Suppressor macrophage treated with lipopolysaccharide for 1 hour (primary cell): ENCODE results near the gene CFAP100.
A peak's percentile ranks its signal among the peaks of the same experiment; 100 is the strongest.

Source experiments
- DNase-seq, 3 donors: peaks; one replicate each; pipeline ENCODE4 v3.0.0-alpha.2; 2020 to 2022

CFAP100 gene

DNA sequence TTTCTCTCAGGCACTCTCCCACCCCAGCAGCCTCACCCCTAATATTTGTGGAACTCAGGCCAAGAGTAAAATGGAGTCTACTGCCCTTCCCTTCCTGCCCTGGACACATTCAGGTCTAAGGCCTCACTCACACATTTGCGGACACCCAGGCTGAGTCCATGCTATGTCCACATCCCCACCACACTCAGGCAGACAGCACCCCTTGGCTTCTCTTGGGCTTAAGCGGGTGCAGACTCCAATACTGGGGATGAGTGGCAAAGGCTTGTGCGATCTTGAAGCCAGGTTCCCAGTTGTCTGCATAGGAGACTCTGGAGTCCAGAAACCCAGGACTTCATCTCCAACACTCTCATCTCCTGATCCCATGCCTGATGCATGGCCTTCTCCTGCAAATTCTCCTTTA, 17.5 kb upstream of the CFAP100 start:
- DNase-seq = no peak

DNA sequence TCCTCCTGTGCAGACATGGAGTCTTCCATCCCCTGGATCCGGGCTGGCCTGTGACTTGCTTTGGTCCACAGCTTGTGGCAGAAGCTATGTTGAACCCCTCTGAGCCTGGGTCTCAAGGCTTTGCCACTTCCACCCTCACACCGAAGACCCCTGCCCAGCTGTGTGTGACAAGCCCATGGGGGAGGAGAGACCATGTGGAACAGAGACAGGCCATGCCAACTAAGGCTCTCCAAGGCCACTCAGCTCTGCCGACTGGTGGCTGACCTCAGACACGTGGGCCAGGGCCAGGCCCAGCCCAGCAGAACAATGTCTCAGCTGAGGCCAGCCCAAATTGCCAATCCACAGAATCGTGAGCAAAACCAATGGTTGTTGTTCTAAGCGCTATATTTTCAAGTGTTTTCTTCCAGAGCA, 16.4 kb upstream of the CFAP100 start:
- DNase-seq = no peak

DNA sequence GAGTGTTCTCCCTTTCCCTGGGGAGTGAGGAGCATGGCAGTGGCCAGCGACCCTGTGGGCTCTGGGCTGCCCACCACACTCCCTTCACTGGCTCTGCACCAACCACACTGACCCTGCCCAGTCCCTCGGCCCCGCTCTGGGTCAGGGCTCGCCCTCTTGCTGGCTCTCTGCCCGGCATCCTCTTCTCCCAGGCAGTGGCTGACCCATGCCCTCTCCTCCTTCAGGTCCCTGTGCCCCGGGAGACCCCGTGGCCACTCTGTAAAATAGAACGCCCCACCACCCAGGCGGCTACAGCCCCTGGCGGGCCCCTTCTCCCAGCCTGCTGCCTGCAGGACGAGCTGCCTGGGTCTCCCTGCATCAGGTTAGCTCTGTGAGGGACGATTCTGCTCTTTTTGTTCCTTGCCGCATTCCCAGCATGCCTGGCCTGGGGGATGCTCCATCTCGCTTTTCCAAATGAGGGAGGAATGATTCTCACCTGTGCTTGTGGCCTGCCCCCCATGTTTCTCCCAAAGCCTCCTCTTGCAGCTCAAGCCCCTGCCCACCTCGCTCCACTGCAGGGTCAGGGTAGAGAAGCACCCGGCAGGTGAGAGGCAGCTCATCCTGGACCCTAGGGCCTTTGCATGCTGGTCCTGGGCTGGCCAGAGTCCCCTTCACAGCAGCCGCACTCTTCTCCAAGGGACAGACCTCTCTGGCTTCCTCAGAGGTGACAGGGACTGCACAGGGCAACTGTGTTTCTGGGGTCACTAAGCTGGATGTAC, 14.5 kb upstream of the CFAP100 start:
- no peak for DNase-seq

DNA sequence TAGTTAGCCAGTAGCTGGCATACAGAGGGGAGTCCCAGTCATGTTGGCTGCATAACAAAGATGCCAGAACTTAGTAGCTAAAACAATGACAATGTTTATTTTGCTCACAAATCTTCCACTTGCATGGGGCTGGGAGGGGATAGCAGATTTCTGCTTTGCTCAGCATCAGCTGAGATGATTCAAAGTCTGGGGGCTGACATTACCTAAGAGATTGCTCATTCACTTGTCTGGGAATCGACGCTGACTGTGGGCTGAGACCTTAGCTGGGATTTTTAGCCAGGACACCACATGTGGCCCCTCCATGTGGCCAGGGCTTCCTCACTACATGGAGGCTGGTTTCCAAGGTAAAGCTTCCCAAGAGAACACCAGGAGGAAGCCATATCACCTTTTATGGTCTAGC, 12.7 kb upstream of the CFAP100 start:
- peak; percentile 43 to 47 (median 47) for DNase-seq

DNA sequence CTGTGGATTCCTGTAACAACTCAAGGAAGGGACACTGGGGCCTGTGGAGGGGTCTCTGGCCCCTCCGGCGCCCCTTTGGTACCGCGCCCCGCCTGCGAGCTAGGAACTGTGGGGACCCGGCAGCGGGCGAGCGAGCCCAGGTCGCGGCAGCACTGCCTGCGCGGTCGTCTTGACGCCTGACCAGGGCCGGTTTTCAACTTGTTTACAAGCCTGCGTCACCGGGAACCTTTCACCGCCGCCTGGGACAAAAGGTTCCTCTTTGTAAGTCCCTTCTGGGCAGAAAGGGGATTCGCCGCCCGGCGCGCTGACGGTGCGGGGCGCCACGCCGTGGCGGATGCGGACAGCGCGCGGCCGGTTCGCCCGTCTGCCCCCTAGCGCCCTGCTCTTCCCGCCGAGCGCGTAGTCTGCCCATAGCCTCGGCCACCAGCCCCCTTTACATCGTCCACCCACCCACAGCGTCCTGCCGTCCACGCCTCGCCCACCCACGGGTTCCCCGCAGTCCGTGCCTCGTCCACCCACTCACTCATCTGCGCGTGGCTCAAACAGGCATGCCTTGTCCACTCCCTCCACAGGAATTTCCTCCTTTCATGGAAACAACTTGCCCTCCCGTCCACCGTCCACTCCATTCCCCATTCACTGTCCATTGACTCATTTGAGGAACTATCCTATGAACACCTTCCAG, 5.5 kb upstream of the CFAP100 start:
- DNase-seq = peak; percentile 96 to 97 (median 97)

DNA sequence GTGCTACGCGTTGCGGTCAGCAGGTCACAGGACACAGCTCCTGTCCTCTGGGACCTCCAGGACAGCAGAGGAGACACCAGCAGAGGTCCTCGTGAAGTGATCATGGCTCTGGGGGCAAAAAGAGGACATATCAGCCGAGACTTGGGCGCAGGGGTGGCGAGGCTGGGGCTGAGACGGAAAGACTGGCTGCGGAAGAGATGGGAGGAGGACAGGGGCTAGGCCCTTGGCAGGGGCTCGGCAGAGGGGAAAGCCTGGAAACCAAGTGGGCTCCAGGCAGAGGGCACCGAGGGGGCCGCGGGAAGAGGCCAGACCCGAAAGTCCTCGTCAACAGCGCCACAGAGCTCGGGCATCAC, 4.9 kb upstream of the CFAP100 start:
- DNase-seq = no peak

DNA sequence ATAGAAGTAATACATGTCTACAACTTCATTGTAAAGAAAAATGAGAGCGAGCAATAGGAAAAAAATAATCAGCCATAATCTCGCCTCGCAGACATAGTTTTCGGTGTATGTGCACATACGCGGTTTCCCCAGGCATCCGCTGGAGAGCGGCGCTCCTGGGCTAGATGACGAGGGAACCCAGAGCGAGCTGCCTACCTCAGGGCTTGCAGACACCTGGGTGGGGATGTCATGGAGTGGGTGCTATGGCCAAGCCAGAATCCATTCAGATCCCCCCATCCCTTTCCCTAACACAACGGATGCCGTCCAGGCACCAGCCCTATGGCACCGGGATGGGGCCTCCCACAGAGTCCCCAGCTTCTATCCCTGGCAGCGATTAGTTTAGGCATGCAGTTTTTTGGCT, 4.5 kb upstream of the CFAP100 start:
- no peak for DNase-seq

DNA sequence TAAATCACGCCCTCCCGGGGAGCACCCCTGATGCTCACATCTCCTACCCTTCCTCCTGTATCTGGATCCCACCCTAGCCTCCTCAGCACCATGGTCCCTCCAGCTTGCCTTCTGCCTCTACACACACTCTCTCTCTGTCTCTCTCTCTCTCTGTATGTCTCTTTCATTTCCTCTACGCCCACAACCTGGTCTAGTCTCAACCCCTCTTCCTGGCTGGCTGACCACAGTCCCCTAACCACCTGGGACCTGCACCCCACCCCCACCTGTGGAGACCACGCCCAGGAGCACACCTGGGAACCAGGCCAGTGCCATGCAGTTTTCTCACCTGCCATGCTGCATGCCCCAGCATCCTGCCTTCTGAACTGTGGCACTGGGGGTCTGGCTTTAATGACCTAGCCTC, 4.0 kb upstream of the CFAP100 start:
- no peak for DNase-seq

DNA sequence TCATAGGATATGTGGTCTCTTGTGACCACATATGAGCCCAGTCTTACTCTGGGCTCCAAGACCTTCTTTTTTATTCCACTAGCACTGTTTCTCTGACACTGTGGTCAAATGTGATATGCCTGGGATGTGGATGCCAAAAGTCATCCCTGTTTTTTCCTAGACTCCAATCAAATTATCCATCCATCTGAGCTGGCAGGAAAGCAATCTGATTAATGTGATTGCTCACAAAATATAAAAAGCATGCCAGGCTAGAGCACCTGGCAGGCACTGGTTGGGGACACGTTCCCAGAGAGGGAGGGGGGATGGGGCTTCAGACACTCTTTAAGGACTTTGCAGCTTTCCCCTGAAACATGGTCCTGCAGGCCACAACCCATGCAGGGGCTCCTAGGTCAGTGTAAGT, 3.1 kb upstream of the CFAP100 start:
- no peak for DNase-seq

DNA sequence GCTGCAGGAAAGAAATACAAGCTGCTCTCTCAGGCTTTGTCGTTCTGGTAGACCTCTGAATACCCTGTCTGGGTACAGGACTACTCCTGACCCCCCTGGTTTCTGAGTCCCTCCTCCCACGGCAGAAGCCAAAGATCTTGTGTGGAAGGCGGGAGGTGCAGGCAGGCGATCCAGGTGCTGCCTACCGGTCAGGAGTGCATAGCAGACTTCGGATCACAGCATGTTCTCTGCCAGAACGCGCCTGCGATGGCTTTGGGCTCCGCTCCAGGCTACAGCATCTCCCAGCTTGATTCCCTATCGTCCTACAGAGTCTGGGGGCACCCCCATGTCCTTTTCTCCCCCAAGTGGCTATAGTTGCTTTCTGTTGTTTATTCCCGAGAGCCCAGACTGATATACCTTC, 2.5 kb upstream of the CFAP100 start:
- no peak for DNase-seq

DNA sequence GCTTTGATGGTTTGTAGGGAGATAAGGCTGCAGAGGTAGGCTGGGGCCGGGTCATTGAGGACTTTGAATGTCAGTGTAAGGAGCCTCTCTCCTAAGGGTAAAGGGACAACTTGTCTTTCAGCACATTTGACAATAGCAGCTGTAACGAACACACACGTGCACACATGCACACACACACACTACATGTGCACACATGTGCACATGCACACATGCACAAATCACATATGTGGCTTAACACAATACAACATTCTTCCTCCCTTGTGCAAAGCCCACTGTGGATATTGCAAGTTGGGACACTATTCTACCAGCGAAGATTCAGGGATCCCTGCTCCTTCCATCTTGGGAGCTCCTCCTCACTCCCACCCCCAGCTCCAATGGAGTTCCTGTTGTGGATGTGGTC, 1.1 kb upstream of the CFAP100 start:
- no peak for DNase-seq

DNA sequence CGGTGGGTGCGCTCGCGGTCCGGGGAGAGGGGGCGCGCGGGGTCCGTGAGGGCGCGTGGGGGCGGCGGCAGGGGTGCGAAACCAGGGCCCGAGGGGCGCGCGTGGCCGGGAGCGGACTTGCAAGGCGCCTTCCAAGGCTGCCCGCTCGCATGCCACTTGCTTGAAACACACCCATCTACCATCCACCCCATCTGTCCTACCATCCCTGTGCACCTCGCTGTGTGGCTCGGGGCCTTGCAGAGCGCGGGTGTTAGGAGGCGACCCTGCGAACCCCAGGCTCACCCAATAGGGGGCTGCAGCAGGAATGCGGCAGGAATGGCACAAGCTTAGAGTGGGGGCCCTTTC, 240 bp downstream of the CFAP100 start:
- no peak for DNase-seq

DNA sequence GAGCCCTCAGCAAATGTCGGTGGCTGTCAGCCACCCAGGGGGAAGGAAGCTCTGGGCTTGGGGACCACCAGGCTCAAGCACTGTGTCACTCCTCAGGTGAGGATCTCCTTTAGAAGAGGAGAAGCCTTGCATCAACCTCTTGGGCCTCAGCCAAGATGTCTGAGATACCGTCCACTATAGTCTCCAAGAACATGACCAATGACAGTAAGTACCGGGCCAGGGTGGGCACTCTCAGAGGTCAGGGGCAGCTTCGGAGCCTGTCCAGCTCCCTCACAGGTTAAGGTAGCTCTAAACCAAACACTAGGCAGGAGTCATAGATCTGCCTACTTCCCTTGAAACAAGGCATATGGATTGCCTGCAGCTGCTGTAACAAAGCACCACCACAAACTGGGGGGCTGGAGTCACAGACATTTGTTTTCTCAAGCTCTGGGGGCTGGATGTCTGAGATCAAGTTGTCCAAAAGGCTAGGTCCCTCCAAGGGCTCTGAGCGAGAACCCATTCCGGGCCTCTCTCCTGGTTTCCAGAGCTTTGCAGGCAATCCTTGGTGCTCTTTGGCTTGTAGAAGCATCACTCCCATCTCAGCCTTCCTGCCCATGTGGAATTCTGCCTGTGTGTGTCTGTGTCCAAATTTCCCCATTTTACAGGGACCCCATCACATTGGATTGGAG, 1.3 kb downstream of the CFAP100 start:
- no peak for DNase-seq

DNA sequence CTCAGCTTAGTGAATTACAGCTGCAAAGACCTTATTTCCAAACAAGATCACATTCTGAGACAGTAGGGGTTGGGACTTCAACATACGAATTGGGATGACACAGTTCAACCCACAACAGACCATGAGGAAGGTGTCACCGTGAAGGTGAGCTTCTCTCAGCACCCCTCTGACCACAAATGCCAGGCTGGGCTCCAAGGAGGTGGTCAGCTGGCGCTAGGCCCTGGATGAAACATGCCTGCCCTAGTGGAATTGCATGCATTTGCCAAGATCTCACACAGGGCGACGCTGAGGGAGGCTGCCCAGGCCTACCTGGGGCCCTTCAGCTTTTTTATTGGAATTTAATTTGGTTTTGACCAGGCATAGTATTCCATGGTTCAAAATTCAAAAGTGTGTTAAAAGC, 1.8 kb downstream of the CFAP100 start:
- DNase-seq = no peak

DNA sequence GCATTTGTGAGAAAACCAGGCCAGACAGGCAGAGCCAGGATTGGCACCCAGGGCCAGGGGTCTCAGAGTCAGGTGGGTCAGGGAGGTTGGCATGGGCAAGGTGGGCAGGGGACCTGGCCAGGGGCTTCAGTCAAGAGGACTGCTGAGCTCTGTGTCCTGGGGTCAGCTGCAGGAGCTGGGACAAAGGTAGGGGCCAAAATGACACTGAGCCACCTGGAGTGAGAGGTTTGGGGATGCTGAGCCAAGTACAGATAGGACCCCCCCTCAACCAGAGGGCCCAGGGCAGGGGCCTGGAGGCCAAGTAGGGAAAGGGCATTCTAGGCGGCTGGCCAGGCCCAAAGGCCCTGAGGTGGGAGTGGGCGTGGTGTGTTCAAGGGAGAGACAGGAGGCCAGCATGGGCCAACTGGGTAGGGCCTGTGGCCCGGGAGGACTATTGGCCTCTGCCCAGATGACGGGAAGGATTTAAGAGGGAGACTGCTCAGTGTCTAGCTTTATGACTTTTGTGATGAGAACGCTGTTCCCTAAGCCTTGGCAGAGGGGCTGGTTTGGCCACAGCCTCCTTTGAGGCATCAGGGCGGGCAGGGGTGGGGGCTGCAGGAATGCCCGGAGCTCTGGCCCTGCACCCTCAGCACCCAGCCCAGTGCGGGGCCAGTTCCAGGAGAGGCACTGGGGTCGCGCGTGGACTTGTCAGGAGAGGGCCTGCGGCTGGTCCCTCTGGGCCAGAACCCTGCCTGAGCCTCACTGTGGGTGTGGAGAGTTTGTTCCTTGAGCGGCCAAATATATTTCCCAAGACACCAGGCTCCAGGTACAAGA, 3.1 kb downstream of the CFAP100 start:
- no peak for DNase-seq

DNA sequence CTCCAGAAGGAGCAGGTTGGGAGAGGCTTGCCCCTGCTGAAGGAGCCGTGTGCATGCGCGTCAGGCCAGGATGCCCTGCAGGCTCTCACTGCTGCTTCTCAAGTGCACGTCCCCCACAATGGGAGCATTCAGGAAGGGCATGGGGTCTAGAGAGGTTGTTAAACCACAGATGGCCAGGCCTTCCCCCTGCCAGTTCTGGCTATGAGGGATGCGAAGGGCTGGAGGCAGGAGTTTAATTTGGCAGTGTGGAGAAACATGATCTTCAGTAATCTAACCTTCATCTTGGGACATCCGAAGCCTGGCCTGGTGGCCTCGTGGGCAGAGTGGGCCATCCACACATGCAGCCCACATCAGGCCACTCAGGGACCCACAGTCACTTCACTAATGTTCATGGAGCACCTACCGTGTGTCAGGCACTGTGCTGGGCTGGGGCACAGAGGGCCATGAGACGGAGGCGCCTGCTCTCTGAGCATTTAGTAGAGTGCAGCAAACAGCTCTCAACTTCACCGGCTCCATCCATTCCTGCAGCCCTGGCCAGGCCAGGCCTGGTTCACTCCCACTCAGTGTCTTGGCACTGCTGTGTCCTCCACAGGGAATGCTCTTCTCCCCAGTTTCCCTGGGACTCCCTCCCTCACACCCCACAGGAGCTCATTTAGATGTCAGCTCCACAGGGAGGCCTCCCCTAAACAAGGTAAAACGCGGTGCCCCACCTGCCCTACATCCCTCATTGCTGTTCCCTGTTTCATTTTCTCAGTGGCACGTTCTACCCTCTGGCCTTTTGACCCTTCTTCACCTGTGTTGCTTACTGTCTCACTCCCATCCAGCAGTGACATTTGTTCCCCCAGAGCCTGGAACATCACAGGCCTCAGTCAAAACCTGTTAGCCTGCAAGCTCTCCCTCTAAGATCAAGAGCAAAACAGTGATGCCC, 4.0 kb downstream of the CFAP100 start:
- no peak for DNase-seq

DNA sequence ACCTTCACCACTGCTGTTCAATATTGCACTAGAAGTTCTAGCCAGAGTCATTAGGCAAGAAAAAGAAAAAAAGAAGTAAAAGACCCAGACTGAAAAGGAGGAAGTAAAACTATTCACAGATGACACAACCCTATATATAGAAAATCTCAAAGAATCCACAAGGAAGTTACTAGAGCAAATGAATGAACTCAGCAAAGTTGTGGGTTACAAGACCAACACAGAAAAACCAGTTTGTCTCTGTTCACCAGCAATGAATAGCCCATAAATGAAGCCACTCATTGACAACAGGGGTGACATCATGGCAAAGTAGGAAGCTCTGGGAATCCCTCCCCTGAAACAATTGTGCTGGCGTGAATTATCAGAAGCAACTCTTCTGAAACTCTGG, 4.6 kb downstream of the CFAP100 start:
- peak; percentile 87 to 96 (median 95) for DNase-seq

DNA sequence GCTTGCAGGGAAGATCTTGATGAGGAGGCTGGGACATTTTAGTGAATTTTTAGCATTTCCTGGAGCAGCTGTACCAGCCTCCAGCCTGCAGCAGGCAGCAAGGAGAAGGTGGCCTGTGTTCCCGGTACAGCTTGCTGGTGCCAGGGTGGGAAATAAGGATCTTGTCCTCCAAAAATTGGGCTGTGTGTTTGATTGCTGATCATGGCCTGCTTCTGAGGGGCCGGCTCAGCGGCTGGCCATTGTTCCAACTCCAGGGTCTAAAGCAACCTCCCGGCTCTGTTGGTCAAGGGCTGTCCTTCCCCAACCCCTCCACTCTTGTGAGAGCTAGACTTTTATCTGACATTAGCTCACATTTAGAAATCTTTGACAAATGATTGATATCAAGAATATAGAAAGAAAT, 5.0 kb downstream of the CFAP100 start:
- DNase-seq = no peak

DNA sequence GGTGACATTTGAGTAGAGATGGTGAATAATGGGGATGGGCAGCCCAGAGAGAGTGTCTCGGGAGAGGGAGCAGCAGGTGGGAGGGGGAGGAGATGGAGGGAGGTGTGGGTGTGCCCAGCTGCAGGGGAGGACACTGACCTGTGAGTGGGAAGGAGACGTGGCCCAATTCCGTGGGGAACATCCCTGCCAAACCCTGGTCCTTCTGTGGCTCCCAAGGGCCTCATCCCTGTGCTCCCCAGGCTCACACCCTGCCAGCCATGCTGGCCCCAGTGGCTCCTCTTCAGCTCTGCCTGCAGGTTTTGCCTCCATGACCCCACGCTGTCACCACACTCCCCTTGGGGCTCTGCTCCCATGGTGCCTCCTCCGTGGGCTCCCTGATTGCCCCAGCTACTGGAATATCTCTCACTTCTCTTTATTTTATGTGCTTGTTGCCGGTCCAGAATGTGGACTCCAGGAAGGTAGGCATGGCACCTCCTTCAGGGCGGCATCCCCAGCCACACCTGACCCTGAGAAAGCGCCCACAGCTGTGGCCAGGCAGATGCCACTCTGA, 7.0 kb downstream of the CFAP100 start:
- no peak for DNase-seq

DNA sequence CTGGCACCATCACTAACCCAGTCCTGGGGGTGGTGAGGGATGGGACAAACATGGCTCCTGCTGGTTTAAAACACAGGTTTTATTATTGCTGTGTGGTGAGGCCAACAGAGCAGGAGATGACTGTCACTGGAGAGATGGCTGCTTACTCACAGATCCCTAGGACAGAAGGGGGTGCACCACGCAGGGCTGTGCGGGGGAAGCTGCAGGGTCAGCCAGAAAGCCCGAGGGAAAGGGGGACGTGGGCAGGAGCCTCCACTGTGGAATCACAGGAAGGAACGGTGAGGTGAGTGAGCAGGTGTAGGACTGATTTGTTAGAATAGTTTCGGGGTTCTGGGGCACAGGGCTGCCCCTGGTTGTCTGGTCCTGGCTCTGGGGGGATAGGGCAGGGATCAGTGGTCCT, 7.5 kb downstream of the CFAP100 start:
- no peak for DNase-seq

DNA sequence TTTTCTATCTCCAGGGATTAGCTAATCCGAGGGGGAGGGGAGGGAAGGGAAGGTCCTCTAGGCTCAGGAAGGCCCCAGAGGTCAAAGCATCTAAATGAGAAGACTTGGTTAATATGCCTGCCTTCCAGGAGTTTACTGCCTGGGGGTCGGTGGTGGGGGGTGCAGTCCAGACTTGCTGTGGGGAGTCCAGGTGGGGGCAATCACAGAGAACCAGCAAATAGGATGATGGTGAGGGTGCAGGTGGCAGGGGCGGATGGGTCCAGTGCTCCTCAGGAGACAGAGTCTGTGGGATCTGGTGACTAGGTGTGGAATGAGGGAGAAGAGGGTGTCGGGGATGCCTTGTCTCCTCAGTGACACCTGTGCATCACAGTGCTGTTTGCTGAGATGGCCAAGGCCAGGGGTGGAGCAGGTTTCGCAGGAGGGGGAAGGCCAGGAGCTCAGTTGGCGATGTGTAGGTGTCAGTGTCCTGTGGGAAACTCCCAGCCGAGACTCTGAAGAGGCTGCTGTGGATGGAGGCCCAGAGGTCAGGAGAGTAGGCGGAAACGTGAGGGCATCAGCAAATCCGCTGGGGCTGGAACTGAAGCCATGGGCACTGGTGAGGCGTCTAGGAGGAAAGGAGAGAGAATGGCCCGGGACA, 8.1 kb downstream of the CFAP100 start:
- no peak for DNase-seq
